ENCODE measurements around the gene TUBA3C.

Gene TUBA3C

DNA sequence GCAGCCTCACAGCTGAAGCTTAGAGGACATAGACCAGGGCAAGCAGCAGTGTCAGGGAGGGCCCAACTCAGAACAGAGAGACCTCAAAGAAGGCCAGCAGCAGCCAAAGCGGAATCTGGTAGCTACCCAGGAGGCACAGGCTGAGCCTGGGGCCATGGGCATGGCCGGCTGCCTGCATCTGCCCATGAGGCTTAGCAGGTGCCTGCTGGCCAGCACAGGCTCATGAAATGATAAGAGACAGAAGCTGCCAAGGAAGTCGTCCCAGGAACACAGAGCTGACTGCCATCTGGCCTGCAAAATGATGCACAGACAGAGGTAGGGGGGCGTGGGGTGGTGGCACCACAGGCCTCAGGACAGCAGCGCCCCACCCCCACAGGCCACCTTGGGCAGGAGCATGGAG lies 29.2 kb downstream of the TUBA3C start:
- H3K27ac ChIP-seq: no peak overlapping the region
- TF ChIP-seq, protein P1, sequence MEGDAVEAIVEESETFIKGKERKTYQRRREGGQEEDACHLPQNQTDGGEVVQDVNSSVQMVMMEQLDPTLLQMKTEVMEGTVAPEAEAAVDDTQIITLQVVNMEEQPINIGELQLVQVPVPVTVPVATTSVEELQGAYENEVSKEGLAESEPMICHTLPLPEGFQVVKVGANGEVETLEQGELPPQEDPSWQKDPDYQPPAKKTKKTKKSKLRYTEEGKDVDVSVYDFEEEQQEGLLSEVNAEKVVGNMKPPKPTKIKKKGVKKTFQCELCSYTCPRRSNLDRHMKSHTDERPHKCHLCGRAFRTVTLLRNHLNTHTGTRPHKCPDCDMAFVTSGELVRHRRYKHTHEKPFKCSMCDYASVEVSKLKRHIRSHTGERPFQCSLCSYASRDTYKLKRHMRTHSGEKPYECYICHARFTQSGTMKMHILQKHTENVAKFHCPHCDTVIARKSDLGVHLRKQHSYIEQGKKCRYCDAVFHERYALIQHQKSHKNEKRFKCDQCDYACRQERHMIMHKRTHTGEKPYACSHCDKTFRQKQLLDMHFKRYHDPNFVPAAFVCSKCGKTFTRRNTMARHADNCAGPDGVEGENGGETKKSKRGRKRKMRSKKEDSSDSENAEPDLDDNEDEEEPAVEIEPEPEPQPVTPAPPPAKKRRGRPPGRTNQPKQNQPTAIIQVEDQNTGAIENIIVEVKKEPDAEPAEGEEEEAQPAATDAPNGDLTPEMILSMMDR (conservative IDR thresholded peaks at IDR 0.05): no peak

DNA sequence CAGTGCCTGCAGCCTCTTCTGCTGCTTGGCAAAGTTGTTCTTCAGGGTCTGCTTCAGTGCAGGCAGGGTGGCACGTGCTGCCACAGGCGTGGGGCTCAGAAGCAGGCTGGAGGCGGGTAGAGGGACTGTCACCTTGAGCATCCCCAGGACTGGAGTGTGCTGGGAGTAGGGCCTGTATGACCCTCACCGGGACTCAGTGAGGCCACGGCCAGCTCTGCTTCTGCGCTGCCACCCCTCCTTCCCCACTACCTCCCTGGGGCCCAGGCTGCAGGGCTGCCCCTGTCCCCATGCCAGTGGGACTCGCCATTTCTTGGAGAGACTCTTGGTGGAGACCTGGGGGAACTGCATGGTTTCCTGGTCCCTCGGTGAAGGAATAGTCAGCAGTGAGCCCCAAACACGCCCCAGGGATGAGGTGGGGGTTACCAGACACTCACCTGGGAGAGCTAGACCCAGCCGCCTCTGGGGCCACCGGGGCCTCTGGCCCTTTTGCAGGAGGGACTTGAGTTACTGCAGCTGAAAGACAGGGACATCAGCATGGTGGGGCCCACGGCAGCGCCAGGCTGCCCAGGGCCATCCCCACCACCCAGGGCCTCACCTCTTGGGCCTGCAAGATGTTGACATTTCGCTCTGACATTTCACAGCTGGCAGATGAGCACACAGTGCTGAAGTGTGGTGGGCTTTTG lies 29.9 kb downstream of the TUBA3C start:
- TF ChIP-seq, protein P1 (conservative IDR thresholded peaks at IDR 0.05): no peak
- no peak overlapping the region for H3K27ac ChIP-seq

- TF ChIP-seq, protein P1 (conservative IDR thresholded peaks at IDR 0.05): no peak
- H3K27ac ChIP-seq: no peak overlapping the region
Measured at GRCh38 chr13:19150712-19151228, 30.9 kb downstream of the TUBA3C start.

- H3K27ac ChIP-seq: no peak overlapping the region
- TF ChIP-seq, protein P1 (conservative IDR thresholded peaks at IDR 0.05): no peak
Measured at GRCh38 chr13:19150226-19150625, 31.4 kb downstream of the TUBA3C start.

DNA sequence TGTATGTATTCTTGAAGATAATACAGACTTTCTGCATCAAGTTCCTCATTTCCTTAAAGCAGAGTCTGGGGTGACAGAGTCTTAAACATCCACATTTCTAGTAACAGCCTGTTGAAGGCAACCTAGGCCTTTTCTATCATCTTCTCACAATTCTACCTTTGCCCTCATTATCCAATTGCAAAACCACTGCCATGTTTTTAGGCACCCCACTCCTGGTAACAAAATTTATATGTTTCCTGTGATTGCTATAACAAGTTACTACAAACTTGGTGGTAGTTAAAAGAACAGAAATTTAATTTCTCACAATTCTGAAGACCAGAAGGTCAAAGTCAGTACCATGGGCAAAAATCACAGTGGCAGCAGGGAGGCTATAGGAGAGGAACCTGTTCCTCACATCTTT lies 33.1 kb downstream of the TUBA3C start:
- TF ChIP-seq, protein P1 (conservative IDR thresholded peaks at IDR 0.05): no peak
- H3K27ac ChIP-seq: no peak overlapping the region

All from VCaP (cell line).